Activated CD4-positive, alpha-beta T cell treated with anti-CD3 and anti-CD28 coated beads, Interleukin-2, Interleukin-6, amounts not matched to agents 100 ng/mL and 50 ng/mL, durations not matched to agents 16 hours and 8 hours (primary cell): ENCODE data around the gene STRN4.
"Not testable (repeated sequence)": the region's sequence is repeated elsewhere in the genome, so short reads cannot be mapped to it uniquely, and the experiment has no call there.

Source experiments
- DNase-seq: peaks from one replicate; pipeline ENCODE4 v3.0.0-alpha.2; 2020

STRN4 gene

DNA sequence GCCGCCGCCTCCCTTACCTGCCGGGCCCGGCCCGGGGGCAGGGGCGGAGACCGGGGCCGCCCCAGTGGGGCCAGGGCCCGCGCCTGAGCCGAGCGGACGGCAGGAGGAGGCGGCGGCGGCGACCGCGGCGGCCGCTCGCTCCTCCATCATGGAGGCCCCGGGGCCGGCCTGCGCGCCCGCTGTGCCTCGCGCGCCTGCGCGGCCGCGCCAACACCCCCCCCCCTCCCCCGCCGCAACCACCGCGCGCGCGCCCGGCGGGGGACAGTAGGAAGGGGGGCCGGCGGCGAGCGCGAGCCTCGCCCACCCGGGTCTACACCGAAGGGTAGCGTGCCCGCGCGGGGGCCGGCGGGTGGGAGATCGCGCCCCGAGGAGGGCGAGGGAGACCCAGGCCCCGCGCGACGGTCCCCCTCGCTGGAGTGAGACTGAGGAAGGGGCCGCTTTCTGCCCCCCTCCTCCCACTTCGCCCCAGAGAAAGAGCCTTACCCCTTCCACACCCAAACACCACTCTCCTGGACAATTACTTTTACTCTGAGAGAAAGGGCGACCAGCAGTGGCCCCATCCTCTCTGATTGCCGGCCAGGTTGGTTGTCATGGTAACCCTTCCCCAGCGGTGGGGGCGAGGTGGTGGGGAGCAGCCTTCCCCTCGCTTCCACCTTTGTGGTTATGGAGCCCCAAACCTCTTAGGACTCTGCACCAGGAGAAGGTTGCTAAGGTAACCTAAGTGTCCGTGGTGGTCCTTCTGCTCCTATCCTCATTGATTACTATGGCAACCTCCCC lies at the start of gene STRN4:
Gene STRN4, minus strand, starts transcription at position 170 of the 777 bp plus-strand sequence. Its CDS starts 20 bp downstream, at position 150.
- DNase-seq: peak; percentile 68

- peak; percentile 65 for DNase-seq
Observed at GRCh38 chr19:46791944-46792343, 45.7 kb upstream of the STRN4 start.

DNA sequence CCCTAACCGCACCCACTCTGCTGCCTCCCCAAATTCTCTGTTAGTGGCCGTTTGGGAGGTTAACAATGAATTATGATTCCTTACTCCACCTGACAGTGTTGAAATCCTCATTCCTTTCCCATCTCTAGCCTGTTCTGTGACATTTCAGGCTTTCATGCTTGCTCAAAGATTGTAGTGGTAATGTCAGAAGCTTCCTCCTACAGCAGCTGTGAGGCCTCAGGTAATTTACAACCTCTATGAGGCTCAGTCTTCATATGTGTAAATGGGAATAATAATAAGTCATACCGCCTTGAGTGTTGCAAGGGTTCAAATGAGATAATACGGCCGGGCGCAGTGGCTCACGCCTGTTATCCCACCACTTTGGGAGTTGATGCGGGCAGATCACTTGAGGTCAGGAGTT lies 43.1 kb upstream of the STRN4 start:
- no peak for DNase-seq

DNA sequence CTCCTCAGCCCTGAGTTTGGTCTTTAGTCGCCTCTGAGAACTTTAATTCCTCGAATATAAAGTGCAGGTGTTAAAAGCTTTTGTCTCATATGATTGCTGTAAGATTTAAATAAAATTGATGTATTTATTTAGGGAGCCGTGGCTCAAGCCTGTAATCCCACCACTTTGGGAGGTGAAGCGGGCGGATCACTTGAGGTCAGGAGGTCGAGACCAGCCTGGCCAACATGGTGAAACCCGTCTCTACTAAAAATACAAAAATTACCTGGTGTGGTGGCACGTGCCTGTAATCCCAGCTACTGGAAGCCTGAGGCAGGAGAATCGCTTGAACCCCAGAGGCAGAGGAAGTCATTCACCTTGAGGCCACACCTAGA lies 42.7 kb upstream of the STRN4 start:
- DNase-seq: no peak

GRCh38 chr19:46788262-46788967 lies 42.2 kb upstream of the STRN4 start, which contains the start of gene SLC1A5:
Gene SLC1A5 (minus strand): TSS chr19:46788594. CDS start chr19:46787965, 629 bp downstream.
- DNase-seq: peak; percentile 99

DNA sequence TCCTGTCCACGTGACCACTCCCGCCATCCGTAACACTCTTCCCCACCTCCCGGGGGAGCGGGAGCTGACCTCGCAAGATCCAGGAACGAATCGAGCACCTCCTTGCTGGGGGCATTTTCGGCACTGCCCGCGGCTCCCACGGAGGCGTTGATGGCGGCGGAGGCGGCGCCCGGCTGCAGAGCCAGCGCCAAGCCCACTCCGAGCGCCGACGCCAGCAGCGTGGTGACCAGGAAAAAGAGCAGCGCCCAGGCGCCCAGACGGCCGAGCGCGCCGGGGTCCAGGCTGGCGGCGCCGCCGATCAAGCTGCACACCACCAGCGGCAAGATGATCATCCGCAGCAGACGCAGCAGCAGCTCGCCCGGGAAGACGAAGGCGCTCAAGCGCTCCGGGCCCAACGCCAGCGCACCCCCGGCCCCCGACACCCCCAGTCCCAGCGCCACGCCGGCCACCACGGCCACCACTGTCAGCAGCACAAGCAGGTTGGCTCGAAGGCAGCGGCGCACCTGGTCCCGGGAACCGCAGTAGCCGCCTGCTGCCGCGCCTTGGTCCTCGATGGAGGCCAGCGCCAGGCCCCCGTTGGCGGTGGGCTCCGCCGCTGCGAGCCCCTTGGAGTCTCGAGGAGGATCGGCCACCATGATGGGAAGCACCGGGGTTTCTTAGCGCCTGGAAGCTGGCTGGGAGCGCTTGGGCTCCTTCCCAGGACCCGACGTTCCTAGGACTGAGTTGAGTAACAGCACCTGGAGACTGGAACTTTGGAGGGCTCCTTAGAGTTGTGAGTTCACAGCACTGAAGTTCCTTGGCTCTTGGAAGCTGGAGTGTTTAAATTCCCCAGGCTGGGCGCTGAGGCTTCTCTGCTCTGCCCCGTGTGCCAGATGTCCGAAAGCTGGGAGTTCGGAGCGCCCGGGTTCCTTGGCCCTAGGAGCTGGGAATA lies 41.3 kb upstream of the STRN4 start:
- DNase-seq: peak; percentile 54

GRCh38 chr19:46787040-46787330 lies 40.7 kb upstream of the STRN4 start:
- no peak for DNase-seq

DNA sequence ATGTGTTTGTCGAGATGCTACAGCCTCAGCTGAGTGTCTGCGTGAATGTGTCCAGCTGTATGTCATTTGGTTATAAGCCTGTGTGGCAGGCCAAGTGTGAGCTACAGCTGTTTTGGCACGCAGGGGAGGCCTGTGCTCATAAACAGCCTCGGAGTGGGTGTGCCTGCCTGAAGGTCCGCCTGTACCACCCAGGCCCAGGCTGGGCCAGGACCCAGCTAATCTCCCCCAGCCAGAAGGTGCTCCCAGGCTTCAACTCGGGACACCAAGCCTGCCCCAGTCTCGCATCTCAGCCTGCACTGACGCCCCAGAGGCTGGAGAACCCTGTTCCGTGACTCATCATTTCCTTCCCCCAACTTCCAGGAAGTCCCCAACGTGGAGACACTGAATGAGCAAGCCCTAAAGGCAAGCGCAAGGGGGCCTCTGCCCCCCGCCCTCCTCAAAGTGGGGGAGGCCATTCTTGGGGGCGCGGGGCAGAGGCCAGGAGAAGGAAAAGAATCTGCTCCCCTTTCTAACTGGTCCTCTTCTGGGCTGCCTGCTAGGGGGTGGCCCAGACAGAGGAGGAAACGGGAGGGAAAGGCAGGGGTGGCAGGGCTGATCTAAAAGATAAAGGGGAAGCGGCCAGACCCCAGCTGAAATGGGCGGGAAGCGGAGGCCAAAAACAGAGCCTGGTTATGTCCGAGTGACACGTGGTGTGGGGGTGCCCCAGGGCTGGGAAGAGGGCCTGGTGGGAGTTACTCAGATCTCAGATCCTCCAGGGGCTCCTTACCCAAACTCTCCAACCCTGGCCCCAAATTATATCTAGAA lies 40.2 kb upstream of the STRN4 start:
- DNase-seq: peak; percentile 95

- no peak for DNase-seq
Observed at GRCh38 chr19:46785980-46786235, 39.7 kb upstream of the STRN4 start.

DNA sequence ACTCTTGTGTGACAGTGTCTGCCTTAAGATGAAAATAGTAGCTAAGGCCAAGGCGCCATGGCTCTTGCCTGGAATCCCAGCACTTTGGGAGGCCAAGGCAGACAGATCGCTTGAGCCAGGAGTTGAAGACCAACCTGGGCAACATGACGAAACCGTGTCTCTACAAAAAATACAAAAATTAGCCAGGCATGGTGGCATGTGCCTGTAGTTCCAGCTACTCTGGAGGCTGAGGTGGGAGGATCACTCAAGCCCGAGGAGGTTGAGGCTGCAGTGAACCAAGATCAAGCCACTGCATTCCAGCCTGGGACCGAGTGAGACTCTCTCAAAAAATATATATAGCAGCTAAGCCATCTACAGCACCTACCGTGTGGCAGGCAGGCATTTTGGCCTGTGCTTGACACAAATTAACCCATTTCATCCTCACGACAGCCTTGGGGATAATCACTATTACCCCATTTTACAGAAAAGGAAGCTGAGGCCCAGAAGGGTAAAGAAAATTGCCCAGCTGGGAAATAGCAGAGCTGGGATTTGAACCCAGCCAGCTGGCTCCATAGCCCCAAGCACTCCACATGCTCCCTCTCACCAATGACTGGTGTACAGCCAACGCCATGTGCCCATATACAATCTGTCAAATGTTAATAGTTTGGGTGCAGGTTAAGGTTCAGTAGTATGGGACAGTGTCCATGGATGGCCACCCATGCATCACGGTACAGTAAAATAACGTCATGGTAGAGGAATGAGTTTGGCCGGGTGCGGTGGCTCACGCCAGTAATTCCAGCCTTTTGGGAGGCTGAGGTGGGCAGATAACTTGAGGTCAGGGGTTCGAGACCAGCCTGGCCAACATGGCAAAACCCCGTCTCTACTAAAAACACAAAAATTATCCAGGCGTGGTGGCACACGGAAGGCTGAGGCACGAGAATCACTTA lies 39.1 kb upstream of the STRN4 start:
- no peak for DNase-seq

- DNase-seq: peak; percentile 92
Observed at GRCh38 chr19:46784262-46785053, 38.2 kb upstream of the STRN4 start.

DNA sequence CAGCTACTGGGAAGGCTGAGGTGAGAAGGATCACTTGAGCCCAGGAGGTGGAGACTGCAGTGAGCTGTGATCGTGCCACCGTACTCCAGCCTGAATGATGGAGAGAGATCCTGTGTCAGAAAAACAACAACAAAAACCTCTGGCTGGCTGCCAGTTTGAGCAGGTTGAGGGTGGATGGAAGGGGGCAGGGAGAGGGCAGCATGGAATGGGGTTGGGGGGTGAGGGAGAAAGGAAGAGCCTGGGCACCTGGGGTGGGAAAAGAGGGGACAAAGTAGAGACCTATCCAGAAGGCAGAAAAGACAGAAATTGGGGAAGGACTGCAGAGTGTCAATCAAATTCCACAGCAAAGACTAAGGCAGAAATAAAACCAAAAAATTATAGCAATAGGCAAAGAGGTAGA lies 37.4 kb upstream of the STRN4 start:
- no peak for DNase-seq

DNA sequence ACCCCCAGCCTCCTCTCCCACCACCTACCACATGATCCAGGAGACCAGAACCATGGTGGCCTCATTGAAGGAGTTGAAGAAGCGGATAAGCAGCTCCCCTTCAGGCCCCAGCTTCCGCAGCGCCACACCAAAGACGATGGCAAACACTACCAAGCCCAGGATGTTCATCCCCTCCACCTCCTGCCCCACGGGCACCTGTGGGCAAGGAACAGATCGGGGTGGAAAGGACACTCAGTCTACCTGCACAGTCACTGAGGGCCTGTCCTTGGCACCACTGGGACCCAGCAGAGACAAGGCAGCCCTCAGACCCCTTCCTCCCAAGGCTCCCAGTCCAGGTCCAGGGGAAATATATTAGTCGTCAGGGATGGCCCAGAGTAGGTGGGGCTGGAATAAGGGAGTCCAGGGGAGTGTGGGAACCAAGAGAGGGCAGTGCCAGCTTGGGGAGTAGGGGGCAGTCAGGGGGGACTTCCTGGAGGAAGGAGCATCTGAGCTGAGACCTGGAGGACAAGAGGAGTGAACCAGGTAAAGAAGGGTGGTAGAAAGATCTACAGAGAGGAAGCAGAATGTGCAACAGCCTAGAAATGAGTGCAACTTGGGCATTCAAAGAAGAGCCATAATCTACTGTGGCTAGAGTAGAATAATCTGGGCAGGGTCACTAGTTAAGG lies 36.2 kb upstream of the STRN4 start:
- no peak for DNase-seq

DNA sequence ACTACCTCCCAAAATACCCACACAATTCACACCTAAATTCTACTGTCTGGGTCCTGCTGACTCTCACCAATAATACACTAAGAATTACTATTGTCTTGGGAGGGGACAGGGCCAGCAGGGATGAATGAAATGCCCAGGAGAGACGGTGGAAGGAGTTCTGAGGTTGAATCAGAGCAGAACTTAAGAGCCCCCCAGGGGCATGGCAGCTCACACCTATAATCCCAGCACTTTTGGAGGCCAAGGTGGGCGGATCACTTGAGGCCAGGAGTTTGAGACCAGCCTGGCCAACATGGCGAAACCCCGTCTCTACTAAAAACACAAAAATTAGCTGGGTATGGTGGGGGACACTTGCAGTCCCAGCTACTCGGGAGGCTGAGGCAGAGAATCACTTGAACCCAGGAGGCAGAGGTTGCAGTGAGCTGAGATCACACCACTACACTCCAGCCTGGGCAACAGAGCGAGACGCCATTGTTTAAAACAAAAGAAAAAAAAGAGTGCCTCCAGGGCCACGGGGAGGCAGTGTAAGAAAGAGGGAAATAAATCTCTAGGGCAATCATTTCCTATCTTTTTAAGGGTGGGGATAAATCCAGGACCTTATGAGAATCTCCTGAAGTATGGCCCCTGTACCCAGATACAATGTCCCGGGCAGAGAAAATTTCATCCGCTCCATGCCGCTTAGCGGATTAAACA lies 31.9 kb upstream of the STRN4 start:
- DNase-seq: not testable (repeated sequence)

- DNase-seq: peak; percentile 25
Observed at GRCh38 chr19:46776927-46777911, 31.0 kb upstream of the STRN4 start.

DNA sequence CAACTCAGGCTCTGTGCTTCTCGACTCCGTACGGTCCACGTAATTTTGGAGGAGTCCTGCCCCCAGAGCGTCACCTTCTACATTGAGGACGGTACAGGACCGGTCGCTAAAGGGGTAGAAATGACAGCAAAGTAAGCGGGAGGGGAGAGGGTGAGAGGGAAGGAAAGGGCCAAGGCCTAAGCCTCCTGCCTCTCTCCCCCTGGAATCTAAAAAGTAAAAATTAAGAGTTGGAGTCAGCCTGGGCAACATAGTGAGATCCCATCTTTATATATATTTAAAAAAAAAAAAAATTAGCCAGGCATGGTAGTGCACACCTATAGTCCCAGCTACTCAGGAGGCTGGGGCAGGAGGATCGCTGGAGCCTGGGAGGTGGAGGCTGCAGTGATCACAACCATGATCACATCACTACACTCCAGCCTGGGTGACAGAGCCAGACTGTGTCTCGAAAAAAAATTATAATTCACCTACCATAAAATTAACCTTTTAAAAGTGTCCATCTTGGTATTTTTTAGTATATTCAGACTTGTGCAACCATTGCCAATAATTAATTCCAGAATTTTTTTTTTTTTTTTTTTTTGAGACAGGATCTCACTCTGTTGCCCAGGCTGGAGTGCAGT lies 29.5 kb upstream of the STRN4 start:
- no peak for DNase-seq

DNA sequence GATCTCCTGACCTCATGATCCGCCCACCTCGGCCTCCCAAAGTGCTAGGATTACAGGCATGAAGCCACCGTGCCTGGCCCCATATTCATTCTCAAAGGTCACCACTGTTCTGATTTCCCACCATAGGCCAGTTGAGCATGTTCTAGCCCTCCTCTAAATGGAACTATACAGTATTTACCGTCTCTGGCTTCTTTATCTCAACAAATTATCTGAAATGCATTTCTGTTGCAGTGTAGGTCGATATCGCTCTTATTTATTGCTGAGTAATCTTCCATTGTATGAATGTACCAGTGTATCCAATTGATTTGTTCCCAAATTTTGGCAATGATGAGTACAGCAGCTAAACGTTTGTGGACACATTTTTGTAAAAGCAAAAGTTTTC lies 26.8 kb upstream of the STRN4 start:
- DNase-seq: no peak
